PFSK-1 (cell line): ENCODE measurements around the gene RNASE8.

Experiments used
- FOXP2 ChIP-seq: optimal IDR thresholded peaks from 2 replicates; pipeline ENCODE3; 2011; ENCODE audit warnings: borderline replicate concordance, control low read depth, inconsistent platforms; ENCODE audit not compliant: insufficient read depth; ENCODE audit errors: extremely low read length, extremely low read depth
- POLR2AphosphoS5 ChIP-seq: IDR thresholded peaks from 2 replicates; pipeline ENCODE4 v1.6.1; 2012; ENCODE audit warnings: low read depth, mild to moderate bottlenecking, control low read depth, low read length, moderate library complexity
- REST ChIP-seq, 2 experiments: IDR thresholded peaks; 2 replicates each; pipeline versions ENCODE4 v1.6.1 to v1.8.0; 2011 to 2012; ENCODE audit warnings: low read depth in 2 of 2, low read length in 2 of 2, control low read depth in 1 of 2, inconsistent platforms in 1 of 2, mild to moderate bottlenecking in 1 of 2, moderate library complexity in 1 of 2; ENCODE audit not compliant: insufficient read depth in 1 of 2
- SIN3A ChIP-seq: IDR thresholded peaks from 2 replicates; pipeline ENCODE4 v1.6.1; 2012; ENCODE audit warnings: mild to moderate bottlenecking, low read length, moderate library complexity, borderline replicate concordance; ENCODE audit not compliant: insufficient read depth
- TAF1 ChIP-seq: IDR thresholded peaks from 2 replicates; pipeline ENCODE4 v1.6.1; 2012; ENCODE audit warnings: low read length, control low read depth, borderline replicate concordance; ENCODE audit not compliant: insufficient read depth

The RNASE8 gene

GRCh38 chr14:21056520-21057163 is 980 bp upstream of the RNASE8 start:
- TF ChIP-seq POLR2AphosphoS5: no peak
- TF ChIP-seq FOXP2: no peak
- TF ChIP-seq TAF1: no peak
- TF ChIP-seq REST (IDR thresholded peaks at IDR 0.05; ENCODE audit: insufficient read depth in 1 of 2, low read depth in 2 of 2, low read length in 2 of 2): no peak
- no peak for TF ChIP-seq SIN3A

- TF ChIP-seq SIN3A: no peak
- no peak for TF ChIP-seq REST (IDR thresholded peaks at IDR 0.05; ENCODE audit: insufficient read depth in 1 of 2, low read depth in 2 of 2, low read length in 2 of 2)
- TF ChIP-seq POLR2AphosphoS5: no peak
Measured at GRCh38 chr14:21058903-21059302, 1.3 kb downstream of the RNASE8 start.

- no peak for TF ChIP-seq FOXP2
- no peak for TF ChIP-seq POLR2AphosphoS5
- no peak for TF ChIP-seq SIN3A
- no peak for TF ChIP-seq TAF1
- no peak for TF ChIP-seq REST (IDR thresholded peaks at IDR 0.05; ENCODE audit: insufficient read depth in 1 of 2, low read depth in 2 of 2, low read length in 2 of 2)
Measured at GRCh38 chr14:21059842-21060613, 2.4 kb downstream of the RNASE8 start.

GRCh38 chr14:21060614-21061346 is 3.2 kb downstream of the RNASE8 start:
- TF ChIP-seq REST (IDR thresholded peaks at IDR 0.05; ENCODE audit: insufficient read depth in 1 of 2, low read depth in 2 of 2, low read length in 2 of 2) (no peak), FOXP2 (no peak), POLR2AphosphoS5 (no peak), TAF1 (no peak), SIN3A (no peak)
